HG03457 (cell line): ENCODE measurements around the gene NFIX.

ENCODE experiments used
- ATAC-seq: cut with Tn5 transposase; IDR thresholded peaks from one replicate; pipeline ENCODE4 v1.9.1; 2021; ENCODE audit warnings: moderate number of reproducible peaks; ENCODE audit not compliant: unreplicated experiment

NFIX gene

GRCh38 chr19:13033819-13034611 is 38.7 kb downstream of the NFIX start:
- no peak for ATAC-seq

- ATAC-seq = no peak
These were observed 39.4 kb downstream of the NFIX start for GRCh38 chr19:13034636-13035035.

GRCh38 chr19:13035820-13036365 is 40.6 kb downstream of the NFIX start:
- no peak for ATAC-seq

- no peak for ATAC-seq
These were observed 41.2 kb downstream of the NFIX start for GRCh38 chr19:13036366-13036976.

- ATAC-seq = no peak
These were observed 41.9 kb downstream of the NFIX start for GRCh38 chr19:13037161-13037560.

- ATAC-seq = no peak
These were observed 42.5 kb downstream of the NFIX start for GRCh38 chr19:13037731-13038130.

- no peak for ATAC-seq
These were observed 43.3 kb downstream of the NFIX start for GRCh38 chr19:13038306-13039210.

- ATAC-seq = no peak
These were observed 44.0 kb downstream of the NFIX start for GRCh38 chr19:13039211-13039789.

- ATAC-seq = no peak
These were observed 45.1 kb downstream of the NFIX start for GRCh38 chr19:13040232-13040947.

GRCh38 chr19:13040948-13041292 is 45.6 kb downstream of the NFIX start:
- no peak for ATAC-seq

GRCh38 chr19:13042443-13043130 is 47.3 kb downstream of the NFIX start:
- ATAC-seq = no peak

GRCh38 chr19:13043285-13043684 is 48.0 kb downstream of the NFIX start:
- ATAC-seq = no peak

GRCh38 chr19:13044231-13044836 is 49.1 kb downstream of the NFIX start:
- ATAC-seq = no peak

GRCh38 chr19:13045812-13046211 is 50.5 kb downstream of the NFIX start:
- no peak for ATAC-seq

- no peak for ATAC-seq
These were observed 52.1 kb downstream of the NFIX start for GRCh38 chr19:13047374-13047773.

GRCh38 chr19:13050274-13050673 is 55.0 kb downstream of the NFIX start:
- ATAC-seq = no peak

- ATAC-seq = no peak
These were observed 56.4 kb downstream of the NFIX start for GRCh38 chr19:13051557-13052165.

GRCh38 chr19:13052447-13053175 is 57.3 kb downstream of the NFIX start:
- no peak for ATAC-seq
